Neutrophil (primary cell): ENCODE measurements around the gene TNIP1.
A peak's percentile ranks its signal among the peaks of the same experiment; 100 is the strongest.

ENCODE experiments used
- H3K27ac ChIP-seq: fragments of 200-600 bp; sonication (generic); 2 replicates; pipeline ENCODE4 v1.5.1; 2016; ENCODE audit warnings: mild to moderate bottlenecking, moderate library complexity
- H3K27me3 ChIP-seq: fragments of 200-600 bp; sonication (generic); 2 replicates; pipeline ENCODE4 v1.6.0; 2016; ENCODE audit warnings: mild to moderate bottlenecking
- H3K36me3 ChIP-seq: fragments of 200-600 bp; sonication (generic); 2 replicates; pipeline ENCODE4 v1.5.1; 2017
- H3K4me1 ChIP-seq, 2 experiments: fragments of 200-600 bp in 1 of 2; sonication (generic) in 1 of 2; 1 replicate in 1 of 2; 2 replicates in 1 of 2; pipeline versions ENCODE4 v1.5.1 to v1.6.1; 2013 to 2016; ENCODE audit warnings: low read depth in 1 of 2, low read length in 1 of 2, mild to moderate bottlenecking in 1 of 2, moderate library complexity in 1 of 2; ENCODE audit not compliant: control insufficient read depth in 1 of 2, insufficient read depth in 1 of 2
- H3K4me3 ChIP-seq, 2 experiments: fragments of 200-600 bp in 1 of 2; sonication (generic) in 1 of 2; 1 replicate in 1 of 2; 2 replicates in 1 of 2; pipeline ENCODE4 v1.5.1; 2013 to 2016; ENCODE audit warnings: low read depth in 1 of 2, low read length in 1 of 2, mild to moderate bottlenecking in 1 of 2, moderate library complexity in 1 of 2
- H3K9me3 ChIP-seq: fragments of 200-600 bp; sonication (generic); 2 replicates; pipeline ENCODE4 v1.5.1; 2016
- CTCF ChIP-seq: fragments of 200-600 bp; sonication (generic); IDR thresholded peaks from 2 replicates; pipeline ENCODE4 v1.5.1; 2016; ENCODE audit warnings: antibody characterized with exemption

TNIP1 gene

GRCh38 chr5:151118913-151119575, 38.2 kb upstream of the TNIP1 start:
- H3K4me3 ChIP-seq = no peak overlapping the region
- no peak for TF ChIP-seq CTCF
- H3K36me3 ChIP-seq = peaks cover 72% of the 10 kb centered on the region
- no peaks in the 10 kb centered on the region for H3K9me3 ChIP-seq
- peaks cover 5 to 22% of the 10 kb centered on the region in 2 experiments for H3K4me1 ChIP-seq
- no peaks in the 10 kb centered on the region for H3K27me3 ChIP-seq
- no peak overlapping the region for H3K27ac ChIP-seq

- peak; percentile 97 for TF ChIP-seq CTCF
- no peak overlapping the region for H3K4me3 ChIP-seq
- H3K27me3 ChIP-seq = no peaks in the 10 kb centered on the region
- peak overlapping the region; percentile 55 for H3K27ac ChIP-seq
- no peaks in the 10 kb centered on the region for H3K9me3 ChIP-seq
- peaks cover 5 to 16% of the 10 kb centered on the region in 2 experiments for H3K4me1 ChIP-seq
- H3K36me3 ChIP-seq = peaks cover 54% of the 10 kb centered on the region
These were observed 34.6 kb upstream of the TNIP1 start for GRCh38 chr5:151115272-151115905.

GRCh38 chr5:151113651-151114050, 32.8 kb upstream of the TNIP1 start:
- H3K27ac ChIP-seq = peak overlapping the region; percentile 19

GRCh38 chr5:151110992-151111391, 30.2 kb upstream of the TNIP1 start:
- H3K4me3 ChIP-seq = no peak overlapping the region
- no peak overlapping the region for H3K27ac ChIP-seq
- H3K27me3 ChIP-seq = no peaks in the 10 kb centered on the region
- no peaks in the 10 kb centered on the region for H3K9me3 ChIP-seq
- TF ChIP-seq CTCF = no peak
- peaks cover 53% of the 10 kb centered on the region for H3K36me3 ChIP-seq
- H3K4me1 ChIP-seq = peaks cover 5 to 16% of the 10 kb centered on the region in 2 experiments

More at GRCh38 chr5:151113651-151114050, 32.8 kb upstream of the TNIP1 start:
- Histone ChIP-seq H3K4me3 (no peak overlapping the region), H3K36me3 (peaks cover 53% of the 10 kb centered on the region), H3K9me3 (no peaks in the 10 kb centered on the region), H3K27me3 (no peaks in the 10 kb centered on the region), H3K4me1 (peaks cover 5 to 16% of the 10 kb centered on the region in 2 experiments)
- no peak for TF ChIP-seq CTCF

- Histone ChIP-seq H3K4me1 (peaks cover 4 to 12% of the 10 kb centered on the region in 2 experiments), H3K27me3 (no peaks in the 10 kb centered on the region), H3K9me3 (no peaks in the 10 kb centered on the region), H3K27ac (no peak overlapping the region), H3K4me3 (no peak overlapping the region), H3K36me3 (peaks cover 56% of the 10 kb centered on the region)
- TF ChIP-seq CTCF = no peak
These were observed 29.4 kb upstream of the TNIP1 start for GRCh38 chr5:151110122-151110681.
